K562 (cell line): ENCODE measurements around the gene ACAT2. TPM values are rescaled to one million over a fixed set of nuclear protein-coding genes. Genes with fewer than 3 reads are reported as not detected.
A peak's percentile ranks its signal among the peaks of the same experiment; 100 is the strongest.

Experiments used
- ATF1 ChIP-seq, 2 experiments: fragments of 450-650 bp in 1 of 2; IDR thresholded peaks; 2 replicates each; pipeline ENCODE4 v1.6.1; 2016; ENCODE audit warnings: missing compliant biosample characterization in 1 of 2, missing genetic modification characterization in 1 of 2
- DPF2 ChIP-seq: fragments of 450-650 bp; IDR thresholded peaks from 2 replicates; pipeline ENCODE4 v1.6.1; 2016
- E2F1 ChIP-seq: sonication (generic); formaldehyde crosslinking; IDR thresholded peaks from 2 replicates; pipeline ENCODE4 v1.8.1; 2023; ENCODE audit warnings: mild to moderate bottlenecking, missing genetic modification reagents, moderate library complexity
- GABPA ChIP-seq: fragments of 200-800 bp; sonication (Bioruptor generic); conservative IDR thresholded peaks from 2 replicates; pipeline ENCODE4 v1.6.1; 2016; ENCODE audit warnings: low read depth, missing genetic modification characterization, missing compliant biosample characterization
- GTF2A2 ChIP-seq: IDR thresholded peaks from 2 replicates; pipeline ENCODE4 v1.6.1; 2016; ENCODE audit warnings: mild to moderate bottlenecking, missing genetic modification characterization, missing compliant biosample characterization
- HDAC2 ChIP-seq: fragments of 450-650 bp; IDR thresholded peaks from 2 replicates; pipeline ENCODE4 v1.6.1; 2016; ENCODE audit warnings: mild to moderate bottlenecking
- HES1 ChIP-seq: fragments of 450-650 bp; IDR thresholded peaks from 2 replicates; pipeline ENCODE4 v1.6.1; 2016; ENCODE audit warnings: low read depth, mild to moderate bottlenecking, moderate library complexity
- MAFK ChIP-seq: IDR thresholded peaks from 2 replicates; pipeline ENCODE4 v1.6.1; 2011; ENCODE audit warnings: low read length, improper control_type of control experiment
- MXI1 ChIP-seq: IDR thresholded peaks from 2 replicates; pipeline ENCODE4 v1.6.1; 2011; ENCODE audit warnings: low read depth, mild to moderate bottlenecking, improper control_type of control experiment, low read length
- NONO ChIP-seq, 2 experiments: fragments of 200-400 bp in 1 of 2; fragments of 450-650 bp in 1 of 2; formaldehyde crosslinking in 1 of 2; IDR thresholded peaks; 2 replicates each; pipeline ENCODE4 v1.6.1; 2017; ENCODE audit warnings: low read depth in 2 of 2, mild to moderate bottlenecking in 2 of 2, moderate library complexity in 2 of 2, low read length in 1 of 2
- NR2F6 ChIP-seq: fragments of 450-650 bp; formaldehyde crosslinking; IDR thresholded peaks from 2 replicates; pipeline ENCODE4 v1.4.0; 2020; ENCODE audit warnings: mild to moderate bottlenecking
- PURB ChIP-seq: sonication (generic); formaldehyde crosslinking; IDR thresholded peaks from 2 replicates; pipeline ENCODE4 v1.9.0; 2021; ENCODE audit warnings: low read depth, mild to moderate bottlenecking, missing genetic modification reagents
- RFX5 ChIP-seq: IDR thresholded peaks from 2 replicates; pipeline ENCODE4 v1.6.1; 2011; ENCODE audit warnings: low read depth, mild to moderate bottlenecking, improper control_type of control experiment, low read length
- TRIM25 ChIP-seq: fragments of 450-650 bp; IDR thresholded peaks from 2 replicates; pipeline ENCODE4 v1.7.0; 2016; ENCODE audit warnings: borderline replicate concordance
- ZHX1 ChIP-seq: fragments of 150-350 bp; conservative IDR thresholded peaks from 2 replicates; pipeline ENCODE4 v1.6.1; 2014; ENCODE audit warnings: low read length
- ZNF175 ChIP-seq: fragments of 200-800 bp; sonication (Bioruptor generic); IDR thresholded peaks from 2 replicates; pipeline ENCODE4 v1.6.1; 2016; ENCODE audit warnings: low read depth, mild to moderate bottlenecking, missing genetic modification characterization, missing compliant biosample characterization
- ZNF217 ChIP-seq: sonication (generic); formaldehyde crosslinking; IDR thresholded peaks from 2 replicates; pipeline ENCODE4 v1.8.0; 2022; ENCODE audit warnings: mild to moderate bottlenecking, missing genetic modification reagents
- ZNF316 ChIP-seq: fragments of 450-650 bp; IDR thresholded peaks from 2 replicates; pipeline ENCODE4 v1.6.1; 2016
- ZNF436 ChIP-seq: fragments of 250-450, 450-650 bp; sonication (Bioruptor Pico); formaldehyde crosslinking; IDR thresholded peaks from 2 replicates; pipeline ENCODE4 v1.7.0; 2020; ENCODE audit warnings: mild to moderate bottlenecking
- polyA plus RNA-seq, 8 experiments: library from polyadenylated mRNA; depleted of rRNA in 4 of 8; stranded (reverse) in 5 of 8; unstranded in 3 of 8; fragments of >200 nt; fragmentation: Nextera tagmentation in 2 of 8; fragmentation: Illumina TruSeq in 1 of 8; extraction: Ambion mirVana in 2 of 8; extraction: Trizol in 1 of 8; gene quantifications; 2 replicates each; pipeline versions ENCODE4 v1.2.1 to v1.2.3, GENCODE V29; 2011 to 2014; ENCODE audit warnings: inconsistent platforms in 1 of 8, missing spikeins in 1 of 8
- total RNA-seq, 7 experiments: library from RNA; depleted of rRNA in 6 of 7; stranded (reverse); fragments of >200 nt in 6 of 7; fragmentation: Illumina TruSeq in 2 of 7; extraction: Trizol in 2 of 7; gene quantifications; 2 replicates each; pipeline versions ENCODE4 v1.2.1 to v1.2.3, GENCODE V29; 2011 to 2021; ENCODE audit warnings: low replicate concordance in 1 of 7
- TF ChIP-seq, protein P1 (sequence below): fragments of 250-450 bp; sonication (Bioruptor Pico); IDR thresholded peaks from 2 replicates; pipeline ENCODE4 v1.8.0; 2022; ENCODE audit warnings: inconsistent platforms

Gene ACAT2
- total and polyA plus RNA-seq, 9 of the 15 experiments (the other 6 are each of a cell fraction or from before 2014, with no cell fraction given): 63.0 to 309 (median 144) TPM

GRCh38 chr6:159761873-159762680, at the start of gene ACAT2 (continued):
- TF ChIP-seq, protein P1, sequence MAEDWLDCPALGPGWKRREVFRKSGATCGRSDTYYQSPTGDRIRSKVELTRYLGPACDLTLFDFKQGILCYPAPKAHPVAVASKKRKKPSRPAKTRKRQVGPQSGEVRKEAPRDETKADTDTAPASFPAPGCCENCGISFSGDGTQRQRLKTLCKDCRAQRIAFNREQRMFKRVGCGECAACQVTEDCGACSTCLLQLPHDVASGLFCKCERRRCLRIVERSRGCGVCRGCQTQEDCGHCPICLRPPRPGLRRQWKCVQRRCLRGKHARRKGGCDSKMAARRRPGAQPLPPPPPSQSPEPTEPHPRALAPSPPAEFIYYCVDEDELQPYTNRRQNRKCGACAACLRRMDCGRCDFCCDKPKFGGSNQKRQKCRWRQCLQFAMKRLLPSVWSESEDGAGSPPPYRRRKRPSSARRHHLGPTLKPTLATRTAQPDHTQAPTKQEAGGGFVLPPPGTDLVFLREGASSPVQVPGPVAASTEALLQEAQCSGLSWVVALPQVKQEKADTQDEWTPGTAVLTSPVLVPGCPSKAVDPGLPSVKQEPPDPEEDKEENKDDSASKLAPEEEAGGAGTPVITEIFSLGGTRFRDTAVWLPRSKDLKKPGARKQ: no peak
- no peak for TF ChIP-seq MAFK
- peak; percentile 79 for TF ChIP-seq GABPA (tag)
- TF ChIP-seq DPF2: no peak; the same call in 1 of the 2 replicates
- no peak for TF ChIP-seq NR2F6
- no peak for TF ChIP-seq PURB (CRISPR knock-in tag)
- no peak for TF ChIP-seq ZNF175 (CRISPR knock-in tag)
- no peak for TF ChIP-seq ZNF436 (CRISPR knock-in tag)
- no peak for TF ChIP-seq TRIM25
- TF ChIP-seq GTF2A2: no peak
- 0 out of 2 replicates have a peak, but pooled peaks have one; percentile 11 for TF ChIP-seq HES1
- TF ChIP-seq RFX5: peak; percentile 47
- no peak for TF ChIP-seq ZNF217 (CRISPR knock-in tag)
- no peak for TF ChIP-seq NONO (IDR thresholded peaks at IDR 0.05; ENCODE audit: low read depth in 2 of 2, low read length in 1 of 2)
- no peak; the same call in 1 of the 2 replicates for TF ChIP-seq HDAC2
- TF ChIP-seq ZHX1: no peak
- no peak for TF ChIP-seq ZNF316
- TF ChIP-seq MXI1: no peak
- no peak; the same call in 1 of the 2 replicates for TF ChIP-seq ATF1 (CRISPR knock-in tag; IDR thresholded peaks at IDR 0.05)
- TF ChIP-seq ATF1 (tag; IDR thresholded peaks at IDR 0.05): peak; percentile 94
- TF ChIP-seq E2F1 (CRISPR knock-in tag): peak; percentile 46; the same call in 1 of the 2 replicates
